Astrocyte of the spinal cord (primary cell): Measurements from ENCODE around the gene INS.

Experiments
- DNase-seq: peaks from one replicate; pipeline ENCODE4 v3.0.0; 2011; ENCODE audit warnings: low read depth, low spot score
- H3K4me3 ChIP-seq: 2 replicates; pipeline ENCODE4 v1.5.1; 2011; ENCODE audit warnings: low read depth, mild to moderate bottlenecking, low read length, moderate library complexity
- in situ Hi-C: cut with HindIII; loops from 2 replicates; pipeline ENCODE4 v1.10.0; 2017; ENCODE audit warnings: low sequenced_read_pairs
- TF ChIP-seq, protein P1 (sequence below): IDR thresholded peaks from 2 replicates; pipeline ENCODE4 v1.5.1; 2012; ENCODE audit warnings: low read depth, mild to moderate bottlenecking, low read length, inconsistent platforms

Gene INS

DNA sequence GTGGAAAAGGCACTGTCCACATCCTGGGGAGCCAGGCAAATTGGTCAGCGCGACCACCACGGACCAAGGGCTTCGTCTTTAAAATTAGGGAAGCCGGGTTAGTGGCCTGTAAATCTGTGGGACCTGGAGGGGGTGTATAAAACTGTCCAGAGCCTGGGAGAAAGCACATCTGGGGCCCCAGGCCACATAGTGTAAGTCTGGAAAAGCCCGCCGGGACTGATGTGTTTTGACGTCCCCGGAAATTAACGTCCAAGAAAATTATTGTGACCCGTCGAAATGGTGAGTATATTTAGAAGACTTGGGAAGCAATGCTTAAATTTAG lies 17.6 kb downstream of the INS start:
- TF ChIP-seq, protein P1, sequence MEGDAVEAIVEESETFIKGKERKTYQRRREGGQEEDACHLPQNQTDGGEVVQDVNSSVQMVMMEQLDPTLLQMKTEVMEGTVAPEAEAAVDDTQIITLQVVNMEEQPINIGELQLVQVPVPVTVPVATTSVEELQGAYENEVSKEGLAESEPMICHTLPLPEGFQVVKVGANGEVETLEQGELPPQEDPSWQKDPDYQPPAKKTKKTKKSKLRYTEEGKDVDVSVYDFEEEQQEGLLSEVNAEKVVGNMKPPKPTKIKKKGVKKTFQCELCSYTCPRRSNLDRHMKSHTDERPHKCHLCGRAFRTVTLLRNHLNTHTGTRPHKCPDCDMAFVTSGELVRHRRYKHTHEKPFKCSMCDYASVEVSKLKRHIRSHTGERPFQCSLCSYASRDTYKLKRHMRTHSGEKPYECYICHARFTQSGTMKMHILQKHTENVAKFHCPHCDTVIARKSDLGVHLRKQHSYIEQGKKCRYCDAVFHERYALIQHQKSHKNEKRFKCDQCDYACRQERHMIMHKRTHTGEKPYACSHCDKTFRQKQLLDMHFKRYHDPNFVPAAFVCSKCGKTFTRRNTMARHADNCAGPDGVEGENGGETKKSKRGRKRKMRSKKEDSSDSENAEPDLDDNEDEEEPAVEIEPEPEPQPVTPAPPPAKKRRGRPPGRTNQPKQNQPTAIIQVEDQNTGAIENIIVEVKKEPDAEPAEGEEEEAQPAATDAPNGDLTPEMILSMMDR, result no peak
- in situ Hi-C loops, result no loop called here
- no peak for DNase-seq
- no peak overlapping the region for H3K4me3 ChIP-seq

DNA sequence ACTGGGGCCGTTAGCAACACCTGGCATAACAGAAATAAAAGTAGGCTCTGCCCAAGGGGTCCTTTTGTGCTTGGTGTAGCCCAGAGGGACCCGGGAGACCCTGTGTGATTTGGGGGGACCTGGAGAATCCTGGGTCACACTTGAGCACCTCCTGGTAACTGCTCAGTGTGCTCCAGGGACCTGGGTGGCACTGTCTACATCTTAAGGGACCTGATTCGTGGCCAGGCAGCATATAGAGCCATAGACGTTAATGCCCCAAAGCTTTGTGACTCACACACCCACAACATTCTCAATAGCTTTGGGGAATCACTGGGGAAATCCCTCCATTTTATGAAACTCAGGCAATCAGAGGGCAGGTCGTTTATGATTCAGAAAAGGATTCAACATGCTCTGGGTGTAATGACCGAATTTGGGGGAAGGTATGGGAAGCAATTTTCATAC lies 18.2 kb downstream of the INS start:
- no peak for DNase-seq
- H3K4me3 ChIP-seq, result no peak overlapping the region
- in situ Hi-C loops, result no loop called here
- TF ChIP-seq, protein P1, result no peak

GRCh38 chr11:2142300-2142759 lies 18.7 kb downstream of the INS start:
- TF ChIP-seq, protein P1, result no peak
- in situ Hi-C loops, result no loop called here
- no peak overlapping the region for H3K4me3 ChIP-seq
- no peak for DNase-seq

DNA sequence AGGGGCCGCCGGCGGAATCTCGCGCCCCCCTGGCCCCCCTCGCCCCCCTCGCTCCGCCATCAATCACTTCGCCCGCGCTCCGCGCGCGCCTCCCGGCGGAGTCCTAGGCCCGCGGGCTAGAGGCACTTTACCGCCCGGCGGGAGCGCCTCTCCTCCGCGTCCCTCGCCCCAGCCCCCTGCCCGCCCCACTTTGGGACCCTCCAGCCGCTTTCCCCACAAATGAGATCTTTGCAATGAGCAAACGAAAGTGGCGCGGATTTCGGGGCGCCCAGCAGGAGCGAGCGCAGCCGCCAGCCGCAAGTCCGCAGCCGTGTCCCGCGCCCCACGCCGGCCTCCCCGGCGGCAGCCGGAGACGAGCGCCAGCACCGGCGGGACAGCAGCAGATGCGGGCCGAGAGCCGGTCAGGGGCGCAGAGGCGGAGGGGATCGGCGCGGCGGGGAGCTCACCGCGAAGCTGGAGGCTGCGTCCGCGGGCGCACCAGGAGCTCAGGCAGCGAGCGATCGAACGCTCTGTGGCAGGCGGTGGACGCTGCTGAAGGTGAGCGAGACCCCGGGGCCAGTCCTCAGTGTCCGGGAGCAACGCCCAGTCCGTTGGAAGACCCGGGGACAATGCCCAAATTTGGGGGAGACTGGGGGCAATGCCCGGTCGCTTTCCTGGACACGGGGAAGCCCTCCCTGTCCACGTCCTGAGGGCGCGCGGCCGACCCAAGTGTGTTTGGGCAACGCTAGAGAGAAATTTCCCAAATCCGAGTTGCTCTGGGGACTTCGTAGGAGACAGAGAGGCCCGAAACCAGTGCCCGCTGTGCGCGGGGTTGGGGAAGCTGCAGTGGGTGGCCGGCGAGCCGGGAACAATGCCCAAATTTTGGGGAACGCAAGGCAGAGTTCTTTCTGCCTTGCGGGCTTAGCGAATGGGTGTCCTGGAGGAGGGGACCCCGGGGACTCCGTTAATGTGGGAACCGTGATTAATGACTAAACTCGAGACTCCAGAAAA lies 20.3 kb downstream of the INS start:
- in situ Hi-C loops, result no loop called here

DNA sequence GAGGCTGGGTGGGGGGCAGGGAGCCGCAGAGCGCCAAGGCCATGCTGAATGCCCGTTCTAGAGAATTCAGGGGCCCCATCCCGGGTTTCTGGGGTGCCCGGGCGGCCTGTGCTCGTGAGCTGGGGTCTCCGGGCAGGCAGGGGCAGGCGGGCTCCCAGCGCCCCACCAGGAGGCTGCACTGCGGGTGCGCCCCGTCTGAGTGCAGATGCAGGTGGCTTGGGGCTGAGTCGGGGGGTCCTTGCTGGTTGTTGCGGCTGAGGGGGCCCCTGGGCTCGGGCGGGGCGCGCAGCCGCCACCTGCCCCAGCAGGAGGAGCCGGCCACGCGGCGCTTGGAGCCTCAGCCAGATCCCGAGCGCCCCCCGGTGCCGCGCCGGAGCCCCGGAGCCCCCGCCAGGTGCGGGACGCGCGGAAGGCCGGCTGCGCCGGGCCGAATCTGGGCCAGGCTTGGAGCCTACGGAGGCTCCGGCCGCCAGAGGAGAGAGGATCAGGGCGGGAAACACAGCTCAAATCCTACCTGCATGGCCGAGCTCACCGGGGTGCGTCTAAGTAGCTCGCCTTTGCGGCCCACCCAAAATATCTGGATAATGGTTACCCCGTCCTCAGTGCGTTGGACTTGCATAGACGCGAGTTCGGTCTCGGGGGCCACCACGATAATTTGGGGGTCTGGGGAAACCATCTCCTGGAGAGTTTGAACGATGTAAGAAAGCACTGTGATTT lies 21.2 kb downstream of the INS start:
- TF ChIP-seq, protein P1, result no peak
- no peak overlapping the region for H3K4me3 ChIP-seq
- in situ Hi-C loops, result no loop called here
- DNase-seq, result no peak

More for the DNA sequence above, 20.3 kb downstream of the INS start:
- TF ChIP-seq, protein P1, result no peak
- H3K4me3 ChIP-seq, result no peak overlapping the region
- DNase-seq, result no peak

DNA sequence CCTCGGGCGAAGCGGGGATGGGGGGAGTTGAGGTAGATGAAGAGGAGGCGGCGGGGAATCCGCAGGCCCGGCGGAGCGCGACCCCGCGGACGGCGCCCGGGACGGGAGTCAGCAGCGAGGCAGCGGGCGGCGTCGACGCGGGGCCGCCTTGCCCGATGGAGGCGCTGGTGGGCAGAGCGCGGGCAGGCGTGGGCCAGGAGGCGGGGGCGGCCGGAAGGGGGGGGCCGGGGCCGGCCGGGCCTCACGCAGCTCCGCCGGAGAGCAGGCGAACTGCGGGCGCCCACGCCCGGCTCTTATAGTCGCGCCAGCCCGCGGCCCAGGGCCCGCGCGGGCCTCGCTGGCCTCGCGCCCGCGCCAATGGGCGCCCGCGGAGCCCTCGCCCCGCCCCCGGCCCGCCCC lies 21.9 kb downstream of the INS start, which contains the start of gene IGF2:
TSS of gene IGF2 (minus strand) at position 267 of the 399 bp plus-strand sequence. CDS start 3,866 bp downstream, outside the sequence.
- no peak for DNase-seq
- H3K4me3 ChIP-seq, result peak within 1 kb of the TSS; percentile 46
- in situ Hi-C loops, result no loop called here
- TF ChIP-seq, protein P1, result no peak
